Measurements from ENCODE around the gene BMP5. TPM values are rescaled to one million over a fixed set of nuclear protein-coding genes. Genes with fewer than 3 reads are reported as not detected.

BMP5 gene
- total and polyA plus RNA-seq, 5 experiments from 2014 or later, result not detected

GRCh38 chr6:55895972-55896730 is 20.8 kb upstream of the BMP5 start:
- Mint-ChIP-seq H3K4me1 (no peaks in the 10 kb centered on the region), H3K27ac (no peak overlapping the region), H3K9me3 (peaks cover 0 to 23% (median 3%) of the 10 kb centered on the region in 9 donors), H3K36me3 (no peaks in the 10 kb centered on the region), H3K4me3 (no peak overlapping the region), H3K27me3 (no peaks in the 10 kb centered on the region)
- ATAC-seq, result no peak
- POLR2A ChIA-PET, result no interaction called here
- DNase-seq, result no peak

- POLR2A ChIA-PET, result no interaction called here
- peaks cover 0 to 14% (median 4%) of the 10 kb centered on the region in 9 donors for H3K9me3 Mint-ChIP-seq
- no peak overlapping the region for H3K27ac Mint-ChIP-seq
- H3K4me1 Mint-ChIP-seq, result no peaks in the 10 kb centered on the region
- H3K4me3 Mint-ChIP-seq, result no peak overlapping the region
- DNase-seq (no peak), ATAC-seq (no peak)
- no peaks in the 10 kb centered on the region for H3K27me3 Mint-ChIP-seq
- no peaks in the 10 kb centered on the region for H3K36me3 Mint-ChIP-seq
These were observed 17.5 kb upstream of the BMP5 start for GRCh38 chr6:55892749-55893357.

GRCh38 chr6:55888917-55889316 is 13.5 kb upstream of the BMP5 start:
- peaks cover 0 to 9% (median 0%) of the 10 kb centered on the region in 9 donors for H3K9me3 Mint-ChIP-seq
- H3K4me1 Mint-ChIP-seq, result no peaks in the 10 kb centered on the region
- POLR2A ChIA-PET, result no interaction called here
- no peak overlapping the region for H3K4me3 Mint-ChIP-seq
- no peaks in the 10 kb centered on the region for H3K36me3 Mint-ChIP-seq
- ATAC-seq (no peak), DNase-seq (no peak)
- H3K27ac Mint-ChIP-seq, result no peak overlapping the region
- no peaks in the 10 kb centered on the region for H3K27me3 Mint-ChIP-seq

- no peak for DNase-seq
- no peak overlapping the region for H3K27ac Mint-ChIP-seq
- ATAC-seq, result no peak
These were observed 10.9 kb upstream of the BMP5 start for GRCh38 chr6:55886185-55886836.

GRCh38 chr6:55882718-55883569 is 7.6 kb upstream of the BMP5 start:
- Mint-ChIP-seq H3K9me3 (peaks cover 0 to 18% (median 0%) of the 10 kb centered on the region in 9 donors), H3K27ac (no peak overlapping the region), H3K36me3 (no peaks in the 10 kb centered on the region), H3K4me3 (no peak overlapping the region), H3K4me1 (no peaks in the 10 kb centered on the region), H3K27me3 (no peaks in the 10 kb centered on the region)
- ATAC-seq, result no peak
- DNase-seq, result no peak
- POLR2A ChIA-PET, result no interaction called here

More at GRCh38 chr6:55886185-55886836, 10.9 kb upstream of the BMP5 start:
- no peaks in the 10 kb centered on the region for H3K36me3 Mint-ChIP-seq
- H3K9me3 Mint-ChIP-seq, result peaks cover 0 to 13% (median under 1%) of the 10 kb centered on the region in 9 donors
- H3K4me1 Mint-ChIP-seq, result no peaks in the 10 kb centered on the region
- H3K4me3 Mint-ChIP-seq, result no peak overlapping the region
- POLR2A ChIA-PET, result no interaction called here
- no peaks in the 10 kb centered on the region for H3K27me3 Mint-ChIP-seq

GRCh38 chr6:55877283-55877682 is 1.9 kb upstream of the BMP5 start:
- peaks cover 0 to 25% (median 0%) of the 10 kb centered on the region in 9 donors for H3K9me3 Mint-ChIP-seq
- H3K27ac Mint-ChIP-seq, result no peak overlapping the region
- H3K4me3 Mint-ChIP-seq, result no peak overlapping the region
- no peak for DNase-seq
- no peak for ATAC-seq
- H3K27me3 Mint-ChIP-seq, result no peaks in the 10 kb centered on the region
- no peaks in the 10 kb centered on the region for H3K36me3 Mint-ChIP-seq
- H3K4me1 Mint-ChIP-seq, result no peaks in the 10 kb centered on the region
- POLR2A ChIA-PET, result no interaction called here

GRCh38 chr6:55874316-55874715 is 1.1 kb downstream of the BMP5 start:
- Mint-ChIP-seq H3K27me3 (no peaks in the 10 kb centered on the region), H3K4me1 (no peaks in the 10 kb centered on the region), H3K36me3 (no peaks in the 10 kb centered on the region), H3K4me3 (no peak overlapping the region), H3K27ac (no peak overlapping the region), H3K9me3 (peaks cover 0 to 23% (median 4%) of the 10 kb centered on the region in 9 donors)
- POLR2A ChIA-PET, result no interaction called here
- ATAC-seq, result no peak
- no peak for DNase-seq

GRCh38 chr6:55872866-55873265 is 2.5 kb downstream of the BMP5 start:
- Mint-ChIP-seq H3K36me3 (no peaks in the 10 kb centered on the region), H3K4me3 (no peak overlapping the region)

GRCh38 chr6:55870181-55870813 is 5.1 kb downstream of the BMP5 start:
- POLR2A ChIA-PET, result no interaction called here
- Mint-ChIP-seq H3K36me3 (no peaks in the 10 kb centered on the region), H3K27ac (no peak overlapping the region), H3K9me3 (peaks cover 0 to 14% (median 5%) of the 10 kb centered on the region in 9 donors), H3K4me1 (no peaks in the 10 kb centered on the region), H3K4me3 (no peak overlapping the region), H3K27me3 (no peaks in the 10 kb centered on the region)
- DNase-seq, result no peak
- no peak for ATAC-seq

More at GRCh38 chr6:55872866-55873265, 2.5 kb downstream of the BMP5 start:
- POLR2A ChIA-PET, result no interaction called here
- DNase-seq (no peak), ATAC-seq (no peak)
- Mint-ChIP-seq H3K4me1 (no peaks in the 10 kb centered on the region), H3K27ac (no peak overlapping the region), H3K9me3 (peaks cover 0 to 21% (median 4%) of the 10 kb centered on the region in 9 donors), H3K27me3 (no peaks in the 10 kb centered on the region)

GRCh38 chr6:55869674-55870073 is 5.7 kb downstream of the BMP5 start:
- no peak for ATAC-seq
- Mint-ChIP-seq H3K27me3 (no peaks in the 10 kb centered on the region), H3K9me3 (peaks cover 0 to 14% (median 4%) of the 10 kb centered on the region in 9 donors), H3K4me1 (no peaks in the 10 kb centered on the region), H3K36me3 (no peaks in the 10 kb centered on the region), H3K4me3 (no peak overlapping the region), H3K27ac (no peak overlapping the region)
- POLR2A ChIA-PET, result no interaction called here
- no peak for DNase-seq

- no peak for DNase-seq
- Mint-ChIP-seq H3K4me1 (no peaks in the 10 kb centered on the region), H3K27me3 (no peaks in the 10 kb centered on the region), H3K36me3 (no peaks in the 10 kb centered on the region), H3K9me3 (peaks cover 0 to 14% (median 6%) of the 10 kb centered on the region in 9 donors), H3K27ac (no peak overlapping the region), H3K4me3 (no peak overlapping the region)
- ATAC-seq, result no peak
- POLR2A ChIA-PET, result no interaction called here
These were observed 6.5 kb downstream of the BMP5 start for GRCh38 chr6:55868771-55869479.

- DNase-seq (no peak), ATAC-seq (no peak)
- Mint-ChIP-seq H3K4me1 (no peaks in the 10 kb centered on the region), H3K36me3 (no peaks in the 10 kb centered on the region), H3K4me3 (no peak overlapping the region), H3K27ac (no peak overlapping the region), H3K27me3 (no peaks in the 10 kb centered on the region), H3K9me3 (peaks cover 0 to 14% (median 6%) of the 10 kb centered on the region in 9 donors)
- POLR2A ChIA-PET, result no interaction called here
These were observed 7.2 kb downstream of the BMP5 start for GRCh38 chr6:55868176-55868575.
